OCI-LY7 (cell line): ENCODE results near the gene ASCC1. TPM values are rescaled to one million over a fixed set of nuclear protein-coding genes. Genes with fewer than 3 reads are reported as not detected.

Experiments used
- BruUV-seq: library from RNA; stranded (reverse); fragments of 400-500 nt; replicated peaks from 2 replicates; lab custom pipeline; 2021; lab: Mats Ljungman, UMichigan
- CTCF ChIA-PET: fragments of 300-600 bp; sonication (Branson Sonifier 250); formaldehyde crosslinking; loops from one replicate; lab custom pipeline; 2022; ENCODE audit warnings: antibody characterized with exemption; ENCODE audit not compliant: unreplicated experiment; lab: Charles Lee
- POLR2A ChIA-PET: fragments of 300-600 bp; sonication (Branson Sonifier 250); formaldehyde crosslinking; loops from one replicate; lab custom pipeline; 2022; ENCODE audit warnings: antibody characterized with exemption; lab: Charles Lee
- DNase-seq: peaks from one replicate; pipeline ENCODE4 v3.0.0-alpha.2; 2015; ENCODE audit warnings: low spot score
- H2AFZ ChIP-seq: fragments of 200-600 bp; sonication (generic), shearing (Covaris generic); 2 replicates; pipeline ENCODE4 v1.6.1; 2014; ENCODE audit warnings: mild to moderate bottlenecking, antibody characterized with exemption, low read length, moderate library complexity
- H3K27ac ChIP-seq: fragments of 200-600 bp; sonication (generic); 2 replicates; pipeline ENCODE4 v1.5.1; 2014; ENCODE audit warnings: mixed run types, low read depth, mild to moderate bottlenecking, moderate library complexity, low read length, inconsistent platforms; ENCODE audit not compliant: poor library complexity, severe bottlenecking
- H3K36me3 ChIP-seq: fragments of 200-600 bp; sonication (generic); 2 replicates; pipeline ENCODE4 v1.6.1; 2014; ENCODE audit warnings: mild to moderate bottlenecking, antibody characterized with exemption, low read length, moderate library complexity, mixed read lengths; ENCODE audit not compliant: insufficient read depth
- H3K4me1 ChIP-seq: fragments of 200-600 bp; sonication (generic); 2 replicates; pipeline ENCODE4 v1.5.1; 2014; ENCODE audit warnings: mild to moderate bottlenecking, low read length; ENCODE audit not compliant: insufficient read depth, poor library complexity, severe bottlenecking
- H3K4me2 ChIP-seq: fragments of 200-600 bp; sonication (generic); 2 replicates; pipeline ENCODE4 v1.6.1; 2014; ENCODE audit warnings: mild to moderate bottlenecking, low read length
- H3K4me3 ChIP-seq: fragments of 200-600 bp; sonication (generic); 2 replicates; pipeline ENCODE4 v1.5.1; 2014; ENCODE audit warnings: mild to moderate bottlenecking, low read depth, low read length; ENCODE audit not compliant: poor library complexity, severe bottlenecking
- H3K79me2 ChIP-seq: fragments of 200-600 bp; sonication (generic); 2 replicates; pipeline ENCODE4 v1.6.1; 2016; ENCODE audit warnings: low read depth, mild to moderate bottlenecking, low read length, moderate library complexity, mixed read lengths; ENCODE audit not compliant: insufficient read depth
- H3K9me2 ChIP-seq: fragments of 200-600 bp; sonication (generic); 2 replicates; pipeline ENCODE4 v1.6.1; 2016; ENCODE audit warnings: mild to moderate bottlenecking, low read length, mixed read lengths; ENCODE audit not compliant: insufficient read depth
- H3K9me3 ChIP-seq: fragments of 200-600 bp; sonication (generic); 2 replicates; pipeline ENCODE4 v1.6.1; 2014; ENCODE audit warnings: mild to moderate bottlenecking, mixed run types, low read length, mixed read lengths
- H4K20me1 ChIP-seq: fragments of 200-600 bp; sonication (generic); 2 replicates; pipeline ENCODE4 v1.6.1; 2014; ENCODE audit warnings: mild to moderate bottlenecking, antibody characterized with exemption, low read length, moderate library complexity, mixed read lengths; ENCODE audit not compliant: insufficient read depth
- EZH2phosphoT487 ChIP-seq: fragments of 200-600 bp; sonication (generic); IDR thresholded peaks from 2 replicates; pipeline ENCODE4 v1.6.1; 2018; ENCODE audit warnings: low read depth, borderline replicate concordance, mild to moderate bottlenecking, mixed run types, antibody characterized with exemption, low read length, moderate library complexity, mixed read lengths
- intact Hi-C: fragments of 100-400 bp; cut with micrococcal nuclease; formaldehyde crosslinking; loops from one replicate; pipeline ENCODE4 v1.10.0; 2022; ENCODE audit not compliant: unreplicated experiment
- total RNA-seq, 2 experiments: library from RNA; depleted of rRNA in 1 of 2; stranded (reverse); fragments of >200 nt in 1 of 2; shearing (Covaris generic) in 1 of 2; gene quantifications; 2 replicates each; pipeline ENCODE4 v1.2.3, GENCODE V29; 2014 to 2022
- TF ChIP-seq, protein P1 (sequence below): fragments of 200-600 bp; sonication (generic); conservative IDR thresholded peaks from 2 replicates; pipeline ENCODE4 v1.5.1; 2014; ENCODE audit warnings: mild to moderate bottlenecking, antibody characterized with exemption, low read length, moderate library complexity, mixed read lengths

The ASCC1 gene
- total RNA-seq, 2 experiments from 2014 or later: 27.1 to 59.9 TPM

DNA sequence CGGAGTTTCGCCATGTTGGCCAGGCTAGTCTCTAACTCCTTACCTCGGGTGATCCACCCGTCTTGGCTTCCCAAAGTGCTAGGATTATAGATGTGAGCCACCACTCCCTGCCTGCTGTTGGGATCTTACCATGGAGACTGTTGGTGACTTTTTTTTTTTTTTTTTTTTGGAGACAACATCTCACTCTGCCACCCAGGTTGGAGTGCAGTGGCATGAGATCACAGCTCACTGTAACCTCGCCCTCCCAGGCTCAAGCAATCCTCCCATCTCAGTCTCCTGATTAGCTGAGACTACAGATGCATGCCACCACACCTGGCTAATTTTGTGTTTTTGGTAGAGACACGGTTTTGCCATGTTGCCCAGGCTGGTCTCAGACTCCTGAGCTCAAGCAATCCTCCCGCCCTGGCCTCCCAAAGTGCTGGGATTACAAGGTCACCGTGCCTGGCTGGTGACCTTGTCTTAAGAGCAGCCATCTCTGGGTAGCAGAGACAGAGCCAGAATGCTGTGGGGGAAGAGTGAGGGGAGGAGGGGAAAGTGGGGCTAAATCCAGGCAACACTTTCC lies 25.7 kb upstream of the ASCC1 start:
- H4K20me1 ChIP-seq: no peaks in the 10 kb centered on the region
- CTCF ChIA-PET: no interaction called here
- H3K4me1 ChIP-seq: peaks cover 20% of the 10 kb centered on the region
- no peak overlapping the region for H2AFZ ChIP-seq
- intact Hi-C loops: no loop called here
- H3K36me3 ChIP-seq: peaks cover 4% of the 10 kb centered on the region; the same call in 1 of the 2 replicates
- POLR2A ChIA-PET: interaction anchor here (1.1 kb wide), 1 partner anchor 33 kb away, joined by 4 read pairs; no protein-coding TSS in a partner anchor
- no peak for DNase-seq
- H3K4me3 ChIP-seq: no peak overlapping the region
- H3K4me2 ChIP-seq: no peak overlapping the region
- no peak overlapping the region for H3K27ac ChIP-seq
- H3K9me3 ChIP-seq: no peaks in the 10 kb centered on the region
- BruUV-seq: no TSS peak
- H3K79me2 ChIP-seq: no peaks in the 10 kb centered on the region
- H3K9me2 ChIP-seq: no peaks in the 10 kb centered on the region
- TF ChIP-seq EZH2phosphoT487: no peak
- TF ChIP-seq, protein P1, sequence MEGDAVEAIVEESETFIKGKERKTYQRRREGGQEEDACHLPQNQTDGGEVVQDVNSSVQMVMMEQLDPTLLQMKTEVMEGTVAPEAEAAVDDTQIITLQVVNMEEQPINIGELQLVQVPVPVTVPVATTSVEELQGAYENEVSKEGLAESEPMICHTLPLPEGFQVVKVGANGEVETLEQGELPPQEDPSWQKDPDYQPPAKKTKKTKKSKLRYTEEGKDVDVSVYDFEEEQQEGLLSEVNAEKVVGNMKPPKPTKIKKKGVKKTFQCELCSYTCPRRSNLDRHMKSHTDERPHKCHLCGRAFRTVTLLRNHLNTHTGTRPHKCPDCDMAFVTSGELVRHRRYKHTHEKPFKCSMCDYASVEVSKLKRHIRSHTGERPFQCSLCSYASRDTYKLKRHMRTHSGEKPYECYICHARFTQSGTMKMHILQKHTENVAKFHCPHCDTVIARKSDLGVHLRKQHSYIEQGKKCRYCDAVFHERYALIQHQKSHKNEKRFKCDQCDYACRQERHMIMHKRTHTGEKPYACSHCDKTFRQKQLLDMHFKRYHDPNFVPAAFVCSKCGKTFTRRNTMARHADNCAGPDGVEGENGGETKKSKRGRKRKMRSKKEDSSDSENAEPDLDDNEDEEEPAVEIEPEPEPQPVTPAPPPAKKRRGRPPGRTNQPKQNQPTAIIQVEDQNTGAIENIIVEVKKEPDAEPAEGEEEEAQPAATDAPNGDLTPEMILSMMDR: no peak

DNA sequence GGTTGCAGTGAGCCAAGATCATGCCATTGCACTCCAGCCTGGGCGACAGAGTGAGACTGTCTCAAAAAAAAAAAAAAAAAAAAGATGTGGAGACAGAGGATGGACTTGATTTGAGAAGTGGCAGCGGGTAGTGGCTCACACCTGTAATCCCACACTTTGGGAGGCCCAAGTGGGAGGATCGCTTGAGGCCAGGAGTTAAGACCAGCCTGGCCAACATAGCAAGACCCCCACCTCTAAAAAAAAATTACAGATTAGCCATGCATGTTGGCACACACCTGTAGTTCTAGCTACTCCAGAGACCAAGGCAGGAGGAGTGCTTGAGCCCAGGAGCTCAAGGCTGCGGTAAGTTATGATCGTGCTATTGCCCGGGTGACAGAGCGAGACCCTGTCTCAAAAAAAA lies 24.3 kb upstream of the ASCC1 start:
- TF ChIP-seq EZH2phosphoT487: no peak
- TF ChIP-seq, protein P1: no peak
- no peak for DNase-seq
- POLR2A ChIA-PET: interaction anchor here (0.7 kb wide), 1 partner anchor 25 kb away, joined by 4 read pairs; no protein-coding TSS in a partner anchor
- Histone ChIP-seq H3K9me2 (no peaks in the 10 kb centered on the region), H3K79me2 (no peaks in the 10 kb centered on the region), H4K20me1 (no peaks in the 10 kb centered on the region), H3K4me2 (no peak overlapping the region), H3K36me3 (peaks cover 15% of the 10 kb centered on the region; the same call in 1 of the 2 replicates), H3K4me1 (peaks cover 15% of the 10 kb centered on the region), H3K4me3 (no peak overlapping the region), H2AFZ (no peak overlapping the region), H3K9me3 (no peaks in the 10 kb centered on the region), H3K27ac (no peak overlapping the region)
- CTCF ChIA-PET: interaction anchor here (0.7 kb wide), 1 partner anchor 151 kb away, joined by 4 read pairs; no protein-coding TSS in a partner anchor
- BruUV-seq: no TSS peak
- intact Hi-C loops: no loop called here

DNA sequence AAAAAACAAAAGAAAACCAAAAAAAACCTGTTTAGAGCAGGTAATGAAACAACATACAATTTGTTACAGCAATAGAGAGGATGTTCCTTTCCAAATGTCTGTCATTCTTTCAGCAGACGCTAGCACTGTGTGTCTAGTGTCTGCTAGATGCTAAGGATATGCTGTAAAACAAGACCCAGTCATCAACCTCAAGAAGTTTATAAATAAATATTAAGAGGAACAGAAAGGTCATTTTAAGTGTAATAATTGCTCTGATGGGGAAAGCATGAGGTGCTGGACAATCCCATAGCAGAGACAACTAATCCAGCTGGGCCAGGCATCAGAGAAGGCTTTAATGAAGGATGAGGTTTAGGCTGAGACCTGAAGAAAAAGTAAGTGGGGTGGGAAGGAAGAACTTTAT lies 23.3 kb upstream of the ASCC1 start:
- no peak for TF ChIP-seq EZH2phosphoT487
- TF ChIP-seq, protein P1: no peak
- H2AFZ ChIP-seq: no peak overlapping the region
- intact Hi-C loops: no loop called here
- H3K36me3 ChIP-seq: peaks cover 22% of the 10 kb centered on the region
- H3K4me2 ChIP-seq: no peak overlapping the region
- ChIA-PET CTCF (no interaction called here), POLR2A (no interaction called here)
- no peaks in the 10 kb centered on the region for H3K9me3 ChIP-seq
- H3K27ac ChIP-seq: no peak overlapping the region
- no peak overlapping the region for H3K4me3 ChIP-seq
- no peak for DNase-seq
- no TSS peak for BruUV-seq
- H3K79me2 ChIP-seq: no peaks in the 10 kb centered on the region
- H3K4me1 ChIP-seq: peaks cover 7% of the 10 kb centered on the region
- no peaks in the 10 kb centered on the region for H4K20me1 ChIP-seq
- no peaks in the 10 kb centered on the region for H3K9me2 ChIP-seq
